ENCODE data around the gene CHST2.

- TF ChIP-seq, protein P1, sequence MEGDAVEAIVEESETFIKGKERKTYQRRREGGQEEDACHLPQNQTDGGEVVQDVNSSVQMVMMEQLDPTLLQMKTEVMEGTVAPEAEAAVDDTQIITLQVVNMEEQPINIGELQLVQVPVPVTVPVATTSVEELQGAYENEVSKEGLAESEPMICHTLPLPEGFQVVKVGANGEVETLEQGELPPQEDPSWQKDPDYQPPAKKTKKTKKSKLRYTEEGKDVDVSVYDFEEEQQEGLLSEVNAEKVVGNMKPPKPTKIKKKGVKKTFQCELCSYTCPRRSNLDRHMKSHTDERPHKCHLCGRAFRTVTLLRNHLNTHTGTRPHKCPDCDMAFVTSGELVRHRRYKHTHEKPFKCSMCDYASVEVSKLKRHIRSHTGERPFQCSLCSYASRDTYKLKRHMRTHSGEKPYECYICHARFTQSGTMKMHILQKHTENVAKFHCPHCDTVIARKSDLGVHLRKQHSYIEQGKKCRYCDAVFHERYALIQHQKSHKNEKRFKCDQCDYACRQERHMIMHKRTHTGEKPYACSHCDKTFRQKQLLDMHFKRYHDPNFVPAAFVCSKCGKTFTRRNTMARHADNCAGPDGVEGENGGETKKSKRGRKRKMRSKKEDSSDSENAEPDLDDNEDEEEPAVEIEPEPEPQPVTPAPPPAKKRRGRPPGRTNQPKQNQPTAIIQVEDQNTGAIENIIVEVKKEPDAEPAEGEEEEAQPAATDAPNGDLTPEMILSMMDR (conservative IDR thresholded peaks at IDR 0.05 in 1 of 2, IDR thresholded peaks at IDR 0.05 in 1 of 2; ENCODE audit: extremely low read depth in 1 of 2, insufficient read depth in 1 of 2, low read depth in 1 of 2, low read length in 2 of 2): no peak
- TF ChIP-seq EZH2 (IDR thresholded peaks at IDR 0.05; ENCODE audit: borderline replicate concordance, low read length): no peak
Measured at GRCh38 chr3:143150071-143150470, 30.5 kb downstream of the CHST2 start.

Data from mammary epithelial cell (primary cell).